ENCODE measurements around the gene ARHGEF5.

DNA sequence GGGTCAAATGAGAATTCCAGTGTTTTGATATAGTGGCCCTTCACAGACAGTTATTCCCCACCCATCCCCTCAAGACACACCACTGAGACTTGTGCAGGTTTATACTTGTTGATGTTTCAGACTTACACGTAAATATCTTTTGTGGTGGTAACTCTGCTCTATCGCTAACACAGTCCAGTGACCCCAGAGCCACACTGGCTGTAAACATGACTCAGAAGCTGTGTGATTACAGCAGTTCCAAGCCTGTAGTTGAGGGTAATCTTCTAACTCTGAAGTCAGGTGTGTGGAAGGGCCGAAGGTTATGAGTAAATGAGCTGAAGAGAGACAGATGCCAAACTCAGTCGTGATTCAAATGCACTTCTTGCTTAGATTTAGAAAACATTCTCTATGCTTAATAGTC lies 28.9 kb downstream of the ARHGEF5 start:
- TF ChIP-seq CTCF (optimal IDR thresholded peaks at IDR 0.05 in 1 of 3, IDR thresholded peaks at IDR 0.05 in 1 of 3, conservative IDR thresholded peaks at IDR 0.05 in 1 of 3; ENCODE audit: extremely low read depth in 1 of 3, insufficient read depth in 2 of 3, low read length in 3 of 3), result no peak
- no peak for TF ChIP-seq EZH2 (IDR thresholded peaks at IDR 0.05; ENCODE audit: low read length)

Data from keratinocyte (primary cell).